GM18511 (cell line): ENCODE results near the gene MACROD1.

Experiments
- ATAC-seq: cut with Tn5 transposase; IDR thresholded peaks from one replicate; pipeline ENCODE4 v1.9.1; 2021; ENCODE audit warnings: mild to moderate bottlenecking, moderate library complexity; ENCODE audit not compliant: unreplicated experiment

MACROD1 gene

GRCh38 chr11:64077607-64078006 is 88.3 kb downstream of the MACROD1 start:
- ATAC-seq = no peak

- no peak for ATAC-seq
Measured at GRCh38 chr11:64076758-64077157, 89.2 kb downstream of the MACROD1 start.

- ATAC-seq = no peak
Measured at GRCh38 chr11:64074239-64074638, 91.7 kb downstream of the MACROD1 start.

- no peak for ATAC-seq
Measured at GRCh38 chr11:64073542-64073941, 92.4 kb downstream of the MACROD1 start.

- ATAC-seq = no peak
Measured at GRCh38 chr11:64072871-64073270, 93.0 kb downstream of the MACROD1 start.

- ATAC-seq = no peak
Measured at GRCh38 chr11:64072403-64072802, 93.5 kb downstream of the MACROD1 start.

- no peak for ATAC-seq
Measured at GRCh38 chr11:64071849-64072248, 94.1 kb downstream of the MACROD1 start.

- ATAC-seq = no peak
Measured at GRCh38 chr11:64070314-64070681, 95.6 kb downstream of the MACROD1 start.

- ATAC-seq = no peak
Measured at GRCh38 chr11:64069401-64070313, 96.3 kb downstream of the MACROD1 start.

- no peak for ATAC-seq
Measured at GRCh38 chr11:64068705-64069400, 97.1 kb downstream of the MACROD1 start.

GRCh38 chr11:64067230-64067993 is 98.5 kb downstream of the MACROD1 start:
- ATAC-seq = no peak

- no peak for ATAC-seq
Measured at GRCh38 chr11:64065712-64066111, 100.2 kb downstream of the MACROD1 start.

- no peak for ATAC-seq
Measured at GRCh38 chr11:64065141-64065465, 100.8 kb downstream of the MACROD1 start.

- ATAC-seq = no peak
Measured at GRCh38 chr11:64064374-64065140, 101.4 kb downstream of the MACROD1 start.

- ATAC-seq = no peak
Measured at GRCh38 chr11:64063777-64064176, 102.1 kb downstream of the MACROD1 start.

GRCh38 chr11:64062185-64063039 is 103.5 kb downstream of the MACROD1 start:
- ATAC-seq = no peak

- ATAC-seq = no peak
Measured at GRCh38 chr11:64060861-64061444, 105.0 kb downstream of the MACROD1 start.

GRCh38 chr11:64060263-64060860 is 105.6 kb downstream of the MACROD1 start:
- ATAC-seq = no peak
